Activated CD4-positive, alpha-beta T cell treated with anti-CD3 and anti-CD28 coated beads for 4 hours (primary cell): ENCODE measurements around the gene HDLBP.

Experiments used
- DNase-seq, 2 donors: peaks; one replicate each; pipeline ENCODE4 v3.0.0-alpha.2; 2020

Gene HDLBP

DNA sequence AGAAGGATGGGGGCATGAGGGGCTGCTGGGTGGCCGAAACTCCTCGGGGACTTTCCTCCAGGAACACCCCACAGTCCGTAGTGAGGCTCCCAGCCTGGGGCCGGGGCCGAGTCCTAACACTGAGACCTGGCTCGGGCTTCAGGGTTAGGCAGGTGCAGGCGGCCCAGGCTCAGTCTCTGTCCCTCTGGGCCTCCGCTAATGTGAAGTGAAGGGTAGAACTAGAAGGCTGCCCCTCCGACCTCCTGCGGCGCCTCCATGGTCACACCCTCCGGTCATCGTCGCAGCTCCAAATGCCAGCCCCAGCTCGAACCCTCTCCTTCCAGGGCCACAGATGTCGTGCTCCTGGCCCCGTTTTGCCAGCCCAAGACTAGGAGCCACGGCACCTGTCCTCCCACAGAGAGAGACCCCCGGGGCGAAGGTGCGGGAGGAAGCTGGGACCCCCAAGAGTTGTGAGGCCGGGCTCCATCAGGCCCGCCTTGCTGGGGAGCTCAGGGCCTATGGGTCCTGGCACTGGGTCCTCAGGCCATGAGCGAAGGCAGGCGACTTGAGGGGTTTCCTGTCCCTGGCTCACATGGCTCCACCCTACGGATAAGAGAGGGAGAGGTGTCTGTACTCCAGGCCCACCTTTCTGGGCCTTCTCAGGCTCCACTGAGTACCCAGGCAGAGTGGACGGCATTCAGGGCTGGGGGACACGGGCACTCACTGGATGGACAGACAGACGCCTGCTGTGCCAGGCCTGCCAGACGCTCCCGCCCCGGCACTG, 126.2 kb downstream of the HDLBP start:
- no peak for DNase-seq

DNA sequence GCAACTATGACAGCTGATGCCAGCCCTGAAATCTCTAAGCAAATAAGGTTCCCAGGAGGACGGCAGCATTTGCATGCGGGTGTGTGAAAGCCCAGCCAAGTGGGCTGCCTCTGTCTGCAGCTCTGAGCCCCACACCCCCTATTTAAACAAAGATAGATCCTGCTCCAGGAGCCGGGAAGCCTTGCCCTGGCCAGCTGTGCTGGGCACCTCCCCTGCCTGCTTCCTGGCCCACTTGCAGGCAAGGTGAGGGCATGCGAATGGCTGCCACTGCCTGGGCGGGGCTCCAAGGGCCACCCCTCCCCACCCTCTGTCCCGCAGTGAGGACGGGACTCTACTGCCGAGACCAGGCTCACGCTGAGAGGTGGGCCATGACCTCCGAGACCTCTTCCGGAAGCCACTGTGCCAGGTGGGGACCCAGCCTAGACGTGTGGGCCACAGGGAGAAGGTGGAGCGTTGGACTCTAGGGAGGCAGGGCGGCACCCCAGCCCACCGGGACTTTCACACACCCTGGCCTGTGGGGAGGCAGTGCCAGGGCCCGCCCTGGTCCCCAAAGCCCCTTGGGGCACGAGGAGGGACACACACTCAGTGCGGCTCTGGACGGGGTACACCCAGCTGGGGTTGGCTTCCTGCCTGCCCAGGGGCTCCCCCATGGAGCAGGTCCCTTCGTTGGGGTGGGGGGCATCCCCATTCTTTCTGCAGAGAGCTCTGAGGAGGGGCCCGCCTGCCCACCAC, 126.9 kb downstream of the HDLBP start, which contains the start of gene ANO7:
TSS of gene ANO7 (plus strand) at position 317 of the 732 bp plus-strand sequence. CDS start 1,387 bp downstream, outside the sequence.
- DNase-seq = no peak

DNA sequence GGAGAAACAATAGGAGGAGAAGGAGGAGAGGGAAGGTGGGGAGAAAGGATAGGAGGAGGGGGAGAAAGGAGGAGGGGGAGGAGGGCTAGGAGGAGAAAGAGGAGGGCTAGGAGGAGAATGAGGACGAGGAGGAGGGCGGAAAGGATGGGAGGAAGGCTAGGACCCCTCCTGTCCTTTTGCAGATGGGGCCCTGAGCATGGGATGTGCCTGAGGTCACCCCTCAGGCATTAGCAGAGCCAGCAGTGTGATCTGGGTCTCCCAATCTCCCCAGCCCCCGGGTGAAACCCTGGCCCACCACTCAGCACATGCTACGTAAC, 127.6 kb downstream of the HDLBP start:
- DNase-seq = no peak

DNA sequence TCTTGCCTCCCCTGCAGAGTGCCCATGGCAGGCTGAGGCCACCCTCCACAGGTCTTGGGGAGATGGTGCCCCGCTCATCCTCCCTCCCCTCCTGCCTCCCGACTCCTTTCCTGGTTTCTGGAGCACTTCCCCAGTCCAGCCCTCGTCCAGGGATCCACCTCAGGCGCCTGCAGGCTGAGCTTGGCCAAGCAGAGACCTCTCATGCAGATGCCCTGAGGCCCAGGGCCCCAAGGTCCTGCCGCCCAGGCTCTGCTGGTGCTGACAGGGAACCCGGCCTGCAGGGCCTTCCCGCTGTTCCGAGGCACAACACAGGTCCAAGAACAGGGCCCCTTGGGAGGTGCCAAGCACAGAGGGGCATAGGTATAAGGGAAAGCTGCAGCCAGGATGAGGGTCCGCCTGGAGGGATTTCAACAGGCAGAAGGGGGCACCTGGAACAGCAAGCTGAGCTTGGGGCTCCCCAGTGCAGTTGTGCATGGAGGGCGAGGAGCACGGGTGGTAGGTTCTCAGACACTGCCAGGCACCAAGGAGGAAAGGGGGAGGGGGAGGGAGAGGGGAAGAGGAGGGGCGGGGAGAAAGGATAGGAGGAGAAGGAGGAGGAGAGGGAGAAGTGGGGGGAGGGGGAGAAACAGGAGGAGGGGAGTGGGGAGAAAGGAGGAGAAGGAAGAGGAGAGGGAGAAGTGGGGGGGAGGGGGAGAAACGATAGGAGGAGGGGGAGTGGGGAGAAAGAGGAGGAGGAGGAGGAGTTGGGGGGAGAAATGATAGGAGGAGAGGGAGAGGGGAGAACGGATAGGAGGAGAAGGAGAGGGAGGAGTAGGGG, 128.2 kb downstream of the HDLBP start:
- no peak for DNase-seq

DNA sequence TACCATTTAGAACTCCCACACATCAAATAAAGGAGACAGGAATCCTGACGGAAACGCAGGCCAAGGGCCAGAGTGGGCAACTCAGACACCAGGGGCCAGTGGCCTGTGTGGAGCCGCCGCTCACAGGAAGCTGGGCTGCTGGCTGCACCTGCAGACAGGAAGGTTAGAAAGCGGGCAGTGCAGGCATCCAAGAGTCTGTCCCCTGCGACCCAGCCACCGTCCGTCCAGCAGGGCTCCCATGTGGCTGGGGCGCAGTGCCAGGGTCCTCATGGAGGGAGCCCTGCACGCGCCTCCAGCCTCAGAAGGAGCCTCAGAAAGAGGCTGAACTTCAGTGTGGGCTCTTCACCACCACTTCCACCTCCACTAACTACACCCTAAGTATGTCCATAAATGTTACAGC, 129.5 kb downstream of the HDLBP start:
- no peak for DNase-seq

DNA sequence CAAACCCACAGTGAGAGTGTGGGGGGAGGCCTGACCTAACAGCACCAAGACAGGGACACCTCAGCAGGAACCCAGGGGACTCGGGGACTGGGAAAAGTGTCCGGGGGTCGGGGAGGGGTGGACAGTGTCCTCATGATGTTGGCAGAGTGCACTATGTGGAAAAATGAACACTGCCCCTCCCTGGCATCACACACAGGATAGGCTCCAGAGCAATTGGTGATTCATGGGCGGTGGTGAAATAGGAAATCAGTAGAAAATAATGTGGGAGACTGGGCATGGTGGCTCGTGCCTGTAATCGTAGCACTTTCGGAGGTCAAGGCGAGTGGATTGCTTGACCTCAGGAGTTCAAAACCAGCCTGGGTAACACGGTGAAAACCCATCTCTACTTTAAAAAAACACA, 130.6 kb downstream of the HDLBP start:
- no peak for DNase-seq

DNA sequence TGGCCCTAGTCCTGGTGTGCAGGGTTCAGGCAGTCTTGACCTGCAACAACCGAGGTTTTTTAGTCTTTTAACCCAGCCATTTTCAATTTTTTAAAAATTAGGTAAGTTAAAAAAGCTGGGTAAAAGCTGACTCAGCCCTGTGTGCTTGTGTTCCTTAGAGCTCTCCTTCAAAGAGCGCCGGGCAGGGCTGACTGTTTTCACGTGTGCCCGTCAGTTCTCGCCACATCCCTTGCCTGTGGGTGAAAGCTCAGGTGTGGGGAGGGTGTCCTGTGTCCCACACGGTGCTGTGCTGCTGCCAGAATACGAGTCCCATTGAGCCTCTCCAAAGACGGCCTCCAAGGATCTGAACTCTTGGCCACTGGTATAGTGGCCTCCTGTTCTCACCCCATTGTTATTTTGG, 132.3 kb downstream of the HDLBP start:
- DNase-seq = no peak

DNA sequence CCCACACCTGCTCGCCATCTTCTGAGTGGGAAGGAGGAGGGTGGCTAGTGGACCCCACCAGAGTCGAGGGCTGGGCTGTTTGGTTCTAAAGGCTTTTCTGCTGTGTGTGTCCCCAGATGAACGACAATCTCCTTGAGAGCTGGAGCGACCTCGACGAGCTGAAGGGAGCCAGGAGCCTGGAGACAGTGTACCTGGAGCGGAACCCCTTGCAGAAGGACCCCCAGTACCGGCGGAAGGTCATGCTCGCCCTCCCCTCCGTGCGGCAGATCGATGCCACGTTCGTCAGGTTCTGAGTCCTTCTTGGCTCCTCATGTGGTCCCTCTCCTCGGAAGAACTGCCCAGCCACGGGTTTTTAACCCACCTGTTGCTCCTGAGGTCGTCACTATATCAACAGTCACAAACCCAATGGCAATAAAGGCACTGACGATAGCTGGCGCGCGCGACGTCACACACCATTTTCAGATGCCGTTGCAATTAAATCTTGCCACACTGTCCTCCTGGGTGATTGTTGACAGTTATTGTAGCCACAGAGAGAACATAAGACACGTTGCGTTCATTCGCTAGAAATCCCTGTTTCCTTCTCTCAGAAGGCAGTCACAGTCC, 132.8 kb downstream of the HDLBP start:
- no peak for DNase-seq

DNA sequence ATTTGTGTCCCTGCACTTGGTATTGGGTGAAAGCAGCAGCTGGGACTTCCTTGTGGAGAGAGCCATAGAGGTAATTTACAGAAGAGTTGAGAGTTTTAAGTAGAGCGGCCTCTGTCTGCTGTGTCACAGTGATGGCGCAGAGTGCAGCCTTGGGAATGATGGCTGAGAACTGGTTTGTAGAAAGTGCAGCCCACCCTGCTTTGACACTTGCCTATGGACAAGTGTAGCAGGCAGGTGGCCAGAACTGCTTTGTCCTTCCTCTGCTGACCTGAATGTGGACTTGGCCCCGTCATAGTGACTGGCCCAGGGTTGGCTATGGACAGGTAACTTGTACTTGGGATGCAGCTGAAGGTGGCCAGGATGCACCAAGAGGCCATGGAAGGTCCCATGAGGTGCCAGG, 133.3 kb downstream of the HDLBP start:
- DNase-seq = no peak

DNA sequence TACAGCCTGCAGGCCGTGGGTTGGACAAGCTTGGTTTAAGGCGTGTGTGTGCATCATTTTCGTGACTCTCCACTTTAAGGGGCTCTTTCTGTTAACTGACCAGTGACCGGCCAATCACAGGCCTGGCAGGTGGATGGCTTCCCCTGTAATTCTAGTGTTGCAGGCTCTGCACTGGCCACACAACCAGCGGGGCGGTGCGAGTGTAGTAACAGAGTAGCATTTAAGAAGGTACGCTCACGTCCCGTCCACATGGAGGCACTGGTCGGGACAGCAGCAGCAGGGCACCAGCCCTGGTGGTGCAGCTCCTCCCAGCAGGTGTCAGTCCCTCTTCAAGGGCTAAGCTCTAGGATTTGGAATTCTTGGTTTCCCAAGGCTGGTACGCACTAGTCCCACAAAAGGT, 135.0 kb downstream of the HDLBP start:
- DNase-seq = no peak

DNA sequence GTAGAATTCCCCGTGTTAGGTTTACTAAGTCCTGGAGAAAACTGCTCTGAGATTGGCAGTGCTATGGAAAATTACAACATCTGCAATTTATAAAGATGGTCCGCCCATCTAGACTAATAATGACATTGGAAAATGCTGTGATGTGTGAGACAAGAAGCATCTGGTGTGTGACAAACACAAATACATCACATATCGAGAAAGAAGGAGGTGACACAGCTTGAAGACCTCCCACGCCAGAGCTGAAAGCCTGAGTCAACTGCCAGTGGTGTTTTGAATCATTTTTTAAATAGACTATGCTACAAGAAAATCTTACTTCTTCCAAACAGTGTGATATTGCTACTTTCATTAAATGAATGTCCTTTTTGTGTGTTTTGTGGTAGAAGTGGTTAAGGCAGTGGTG, 135.6 kb downstream of the HDLBP start:
- no peak for DNase-seq

DNA sequence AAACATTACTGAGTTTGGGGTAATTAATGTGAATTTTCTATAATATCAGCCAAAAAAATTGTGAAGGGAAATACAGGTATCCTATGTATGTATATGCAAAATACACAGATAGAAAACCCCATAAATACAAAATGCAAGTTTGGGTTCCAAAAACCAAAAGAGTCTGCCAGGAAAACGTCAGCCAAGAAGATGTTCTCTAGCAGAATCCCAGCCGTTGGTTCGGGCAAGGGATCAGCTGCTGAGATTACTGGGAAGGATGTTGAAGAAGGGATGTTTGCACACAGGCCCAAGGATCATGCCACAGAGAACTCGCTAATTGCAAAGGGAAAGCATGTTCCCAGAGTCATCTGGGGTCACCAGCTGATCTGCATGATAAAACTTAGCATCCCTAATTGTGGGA, 136.5 kb downstream of the HDLBP start:
- no peak for DNase-seq

DNA sequence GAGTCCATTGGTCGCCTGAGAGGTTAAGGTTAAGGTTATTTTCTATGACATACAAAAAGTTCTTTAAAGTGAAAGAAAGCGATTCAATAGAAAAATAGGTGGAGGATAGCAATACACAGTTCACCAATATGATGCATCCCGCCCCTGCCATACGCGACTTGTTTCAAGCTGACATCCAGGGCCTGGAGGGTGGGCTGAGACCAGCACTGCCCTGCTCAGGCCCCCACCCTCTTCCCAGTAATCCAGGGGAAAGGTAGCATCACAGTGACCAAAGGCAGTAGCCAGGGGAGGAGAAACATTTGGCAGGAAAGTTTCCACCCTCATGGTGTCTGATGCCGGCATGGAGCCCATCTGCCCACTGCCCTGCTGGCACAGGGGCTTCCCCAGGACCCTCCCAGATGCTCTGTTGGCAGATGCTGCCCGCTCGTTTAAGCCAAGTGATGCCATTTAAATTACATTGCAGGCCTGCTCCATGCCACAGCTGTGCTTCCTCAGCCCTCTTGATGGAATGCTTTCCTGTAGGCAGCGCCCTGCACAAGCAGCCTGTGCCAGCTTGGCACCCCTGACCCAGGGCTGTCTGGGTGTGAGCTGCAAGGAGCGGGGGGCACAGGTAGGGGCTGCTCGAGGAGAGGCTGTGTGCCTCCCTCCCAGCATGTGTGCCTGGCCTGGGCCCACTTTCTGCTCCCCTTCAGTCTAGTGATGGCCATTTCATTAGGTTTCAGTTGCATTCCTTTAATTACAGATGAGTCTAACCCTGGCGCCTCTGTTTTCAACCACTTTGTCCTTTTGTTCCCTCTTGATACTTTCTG, 137.7 kb downstream of the HDLBP start:
- no peak for DNase-seq
